KOPT-K1 (cell line): ENCODE results near the gene NXN.
"Not testable (repeated sequence)": the region's sequence is repeated elsewhere in the genome, so short reads cannot be mapped to it uniquely, and the experiment has no call there.

Experiments used
- H3K27ac ChIP-seq: fragments of 200-600 bp; sonication (generic); 2 replicates; pipeline ENCODE4 v1.5.1; 2016; ENCODE audit warnings: antibody characterized with exemption, mild to moderate bottlenecking, low read depth, low read length; ENCODE audit not compliant: poor library complexity, severe bottlenecking
- H3K36me3 ChIP-seq: fragments of 200-600 bp; sonication (generic); 2 replicates; pipeline ENCODE4 v1.5.1; 2017; ENCODE audit warnings: antibody characterized with exemption, mild to moderate bottlenecking, low read length, moderate library complexity; ENCODE audit not compliant: insufficient read depth
- H3K9me3 ChIP-seq: fragments of 200-600 bp; sonication (generic); 2 replicates; pipeline ENCODE4 v1.5.1; 2017; ENCODE audit warnings: antibody characterized with exemption, low read length, mild to moderate bottlenecking; ENCODE audit not compliant: insufficient read depth, poor library complexity, severe bottlenecking

NXN gene

DNA sequence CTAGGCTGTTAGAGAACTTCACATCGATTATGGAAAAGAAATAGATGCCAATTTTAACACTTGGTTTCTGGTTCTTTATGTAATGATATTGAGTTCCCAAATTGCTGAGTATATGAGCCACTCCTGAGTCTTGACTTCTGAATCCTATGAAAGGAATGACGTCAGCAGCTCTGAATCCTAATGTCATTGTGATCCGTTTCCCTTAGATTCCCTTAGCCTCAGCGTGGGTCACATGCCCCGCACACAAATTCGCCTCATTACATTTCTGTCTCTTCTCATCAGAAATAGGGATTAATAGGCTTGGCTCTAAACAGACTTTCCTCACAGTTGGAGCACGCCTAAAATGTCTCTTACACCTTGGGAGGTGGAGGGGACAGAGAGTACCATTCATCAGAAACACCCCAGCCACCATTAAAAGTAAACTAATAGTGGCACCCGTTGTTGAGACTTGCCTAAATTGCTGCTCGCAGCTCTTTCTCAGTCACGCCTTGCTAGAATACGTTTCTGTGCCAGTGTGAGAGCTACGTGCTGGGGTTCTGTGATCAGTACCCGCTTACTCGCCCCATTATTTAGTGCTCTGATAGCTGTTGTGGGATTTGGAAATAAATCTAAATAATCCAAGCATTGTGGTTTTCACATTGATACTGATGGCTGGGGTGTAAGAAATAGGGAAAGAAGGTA lies 190.3 kb downstream of the NXN start:
- H3K27ac ChIP-seq, result no peak overlapping the region
- H3K36me3 ChIP-seq, result peaks cover 91% of the 10 kb centered on the region
- no peaks in the 10 kb centered on the region for H3K9me3 ChIP-seq

DNA sequence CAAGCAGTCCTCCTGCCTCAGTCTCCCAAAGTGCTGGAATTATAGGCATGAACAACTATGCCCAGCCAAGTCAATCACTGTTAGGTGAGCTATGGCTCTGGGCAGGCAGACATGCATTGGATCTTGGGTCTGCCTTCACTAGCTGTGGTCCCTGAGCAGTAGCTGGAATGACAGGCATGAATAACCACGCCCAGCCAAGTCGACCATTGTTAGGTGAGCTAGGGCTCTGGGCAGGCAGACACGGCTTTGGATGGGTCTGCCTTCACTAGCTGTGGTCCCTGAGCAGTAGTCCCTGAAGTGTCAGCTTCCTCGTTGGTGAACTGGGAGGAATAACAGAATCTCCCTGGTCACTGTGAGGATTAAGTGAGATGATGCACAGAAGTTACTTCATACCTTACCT lies 191.0 kb downstream of the NXN start:
- peaks cover 95% of the 10 kb centered on the region for H3K36me3 ChIP-seq
- no peak overlapping the region for H3K27ac ChIP-seq
- H3K9me3 ChIP-seq, result no peaks in the 10 kb centered on the region

DNA sequence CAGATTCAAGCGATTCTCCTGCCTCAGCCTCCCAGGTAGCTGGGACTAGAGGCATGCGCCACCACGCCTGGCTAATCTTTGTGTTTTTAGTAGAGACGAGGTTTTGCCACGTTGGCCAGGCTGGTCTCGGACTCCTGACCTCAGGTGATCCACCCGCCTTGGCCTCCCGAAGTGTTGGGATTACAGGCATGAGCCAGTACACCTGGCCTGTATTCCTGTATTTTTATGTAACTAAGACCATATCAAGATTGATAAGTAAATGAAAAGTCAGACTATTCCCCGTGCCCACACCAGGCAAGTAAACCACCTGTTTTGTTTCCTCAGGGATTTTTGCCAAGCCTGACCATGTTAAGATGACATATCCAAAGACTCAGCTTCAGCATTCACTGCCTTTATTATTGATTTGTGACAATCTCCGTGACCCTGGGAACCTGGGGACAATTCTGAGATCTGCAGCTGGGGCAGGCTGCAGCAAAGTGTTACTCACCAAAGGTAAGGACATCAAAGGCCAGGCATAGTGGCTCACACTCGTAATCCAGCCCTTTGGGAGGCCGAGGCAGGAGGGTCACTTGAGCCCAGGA lies 191.8 kb downstream of the NXN start:
- Histone ChIP-seq H3K36me3 (peaks cover 87% of the 10 kb centered on the region), H3K9me3 (no peaks in the 10 kb centered on the region), H3K27ac (no peak overlapping the region)

DNA sequence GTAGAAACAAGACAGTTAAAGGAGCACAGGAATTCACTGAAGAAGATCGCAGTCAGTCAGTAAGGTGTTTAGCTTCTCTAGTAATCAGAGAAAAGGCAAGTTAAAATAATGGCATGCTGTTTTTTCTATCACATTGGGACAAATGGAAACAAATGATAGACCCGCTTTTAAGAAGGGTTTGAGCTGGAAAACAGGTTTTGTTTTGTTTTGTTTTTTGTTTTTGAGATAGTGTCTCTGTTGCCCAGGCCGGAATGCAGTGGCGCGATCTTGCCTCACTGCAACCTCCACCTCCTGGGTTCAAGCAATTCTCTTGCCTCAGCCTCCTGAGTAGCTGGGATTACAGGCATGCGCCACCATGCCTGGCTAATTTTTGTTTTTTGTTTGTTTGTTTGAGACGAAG lies 193.7 kb downstream of the NXN start:
- H3K36me3 ChIP-seq, result peaks cover 69% of the 10 kb centered on the region
- not testable (repeated sequence) for H3K27ac ChIP-seq, H3K9me3 ChIP-seq

DNA sequence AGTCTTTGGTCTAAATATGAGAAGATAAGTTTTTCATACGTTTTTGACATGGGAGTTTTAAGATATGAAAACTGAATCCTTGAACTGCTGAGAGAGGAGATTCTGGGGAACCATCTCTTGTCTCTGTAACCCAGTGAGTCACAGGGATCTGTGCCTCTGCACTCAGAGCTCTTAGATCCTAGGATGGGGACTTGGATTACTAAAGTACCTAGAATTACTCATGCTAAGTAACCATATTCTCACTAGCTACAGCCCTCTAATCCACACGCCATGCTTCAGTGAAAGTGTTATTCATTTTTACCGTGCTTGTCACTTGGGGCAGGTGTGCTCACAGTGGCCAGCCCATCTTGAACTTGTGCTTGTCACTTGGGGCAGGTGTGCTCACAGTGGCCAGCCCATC lies 195.4 kb downstream of the NXN start:
- peaks cover 58% of the 10 kb centered on the region for H3K36me3 ChIP-seq
- no peak overlapping the region for H3K27ac ChIP-seq
- no peaks in the 10 kb centered on the region for H3K9me3 ChIP-seq

DNA sequence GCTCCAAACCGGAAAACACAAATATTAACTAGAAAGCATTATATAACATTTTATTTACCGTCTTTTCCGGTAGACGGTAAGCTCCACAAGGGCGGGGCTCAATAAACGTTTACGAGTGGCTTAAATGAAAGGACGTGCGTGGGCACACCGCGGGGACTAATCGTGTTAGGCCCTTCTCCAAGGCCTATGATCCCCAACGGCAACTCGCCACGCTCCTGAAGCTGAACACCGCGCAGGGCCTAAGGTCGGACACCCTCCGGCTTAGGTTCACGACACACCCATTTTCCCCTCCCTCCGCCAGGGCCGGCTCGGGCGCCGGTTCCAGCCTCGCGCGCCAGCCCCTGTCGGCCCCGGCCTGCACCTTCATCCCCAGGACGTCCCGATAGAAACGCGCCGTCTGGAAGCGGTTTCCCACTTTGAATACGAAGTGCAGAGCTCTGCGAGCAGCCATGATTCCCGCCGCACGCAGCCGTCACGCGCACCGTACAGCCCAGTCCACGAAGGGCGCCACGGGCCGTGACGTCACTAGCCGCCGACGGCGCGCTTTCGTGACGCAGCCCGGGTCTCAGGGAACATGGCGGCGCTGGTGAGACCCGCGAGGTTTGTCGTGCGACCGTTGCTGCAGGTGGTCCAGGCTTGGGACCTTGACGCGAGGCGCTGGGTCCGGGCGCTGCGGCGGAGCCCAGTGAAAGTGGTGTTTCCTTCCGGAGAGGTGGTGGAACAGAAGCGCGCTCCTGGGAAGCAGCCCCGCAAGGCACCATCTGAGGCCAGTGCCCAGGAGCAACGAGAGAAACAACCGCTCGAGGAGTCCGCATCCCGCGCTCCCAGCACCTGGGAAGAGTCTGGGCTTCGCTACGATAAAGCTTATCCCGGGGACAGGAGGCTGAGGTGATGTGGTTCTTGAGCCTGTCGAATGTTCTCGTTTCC lies 197.5 kb downstream of the NXN start, which contains the start of the genes GLOD4 and MRM3:
GLOD4 (minus strand) TSS at position 476 of the 927 bp plus-strand sequence; CDS start at position 451, 25 bp downstream.
MRM3 (plus strand) TSS at position 549 of the 927 bp plus-strand sequence; CDS start at position 575, 26 bp downstream.
- Histone ChIP-seq H3K27ac (peak within 1 kb of the TSS; percentile 85), H3K36me3 (peaks cover 58% of the 10 kb centered on the region), H3K9me3 (no peaks in the 10 kb centered on the region)

DNA sequence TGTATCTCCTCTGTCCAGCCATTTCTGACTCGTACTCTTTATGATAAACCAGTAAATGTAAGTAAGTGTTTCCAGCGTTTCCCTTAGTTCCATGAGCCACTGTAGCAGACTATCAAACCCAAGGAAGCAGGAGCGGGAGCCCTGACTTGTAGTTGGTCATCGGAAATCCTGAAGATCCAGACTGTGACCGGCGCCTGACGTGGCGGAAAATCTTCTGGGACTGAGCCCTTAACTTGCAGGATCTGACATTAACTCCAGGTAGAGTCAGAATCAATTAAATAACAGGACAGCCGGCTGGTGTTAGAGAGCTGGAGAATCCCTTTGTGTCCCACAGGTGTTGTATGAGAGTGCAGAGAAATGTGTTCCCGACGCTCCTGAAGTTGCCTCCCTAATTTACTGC lies 201.5 kb downstream of the NXN start:
- Histone ChIP-seq H3K9me3 (no peaks in the 10 kb centered on the region), H3K27ac (no peak overlapping the region), H3K36me3 (peaks cover 64% of the 10 kb centered on the region)

DNA sequence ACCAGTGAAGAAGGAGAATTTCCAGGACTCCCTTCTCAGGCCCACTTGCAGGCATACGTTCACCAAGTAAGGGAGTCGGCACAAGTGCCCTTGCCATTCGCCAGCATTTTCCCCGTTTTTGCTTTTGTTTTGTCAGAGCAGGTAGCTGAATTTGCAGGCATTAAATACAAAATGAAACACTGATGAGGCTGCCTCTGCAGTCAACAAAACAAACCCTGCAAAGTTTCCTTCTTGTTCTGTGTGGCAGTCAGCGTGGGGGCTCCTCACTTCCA lies 205.3 kb downstream of the NXN start:
- H3K36me3 ChIP-seq, result peaks cover 97% of the 10 kb centered on the region

DNA sequence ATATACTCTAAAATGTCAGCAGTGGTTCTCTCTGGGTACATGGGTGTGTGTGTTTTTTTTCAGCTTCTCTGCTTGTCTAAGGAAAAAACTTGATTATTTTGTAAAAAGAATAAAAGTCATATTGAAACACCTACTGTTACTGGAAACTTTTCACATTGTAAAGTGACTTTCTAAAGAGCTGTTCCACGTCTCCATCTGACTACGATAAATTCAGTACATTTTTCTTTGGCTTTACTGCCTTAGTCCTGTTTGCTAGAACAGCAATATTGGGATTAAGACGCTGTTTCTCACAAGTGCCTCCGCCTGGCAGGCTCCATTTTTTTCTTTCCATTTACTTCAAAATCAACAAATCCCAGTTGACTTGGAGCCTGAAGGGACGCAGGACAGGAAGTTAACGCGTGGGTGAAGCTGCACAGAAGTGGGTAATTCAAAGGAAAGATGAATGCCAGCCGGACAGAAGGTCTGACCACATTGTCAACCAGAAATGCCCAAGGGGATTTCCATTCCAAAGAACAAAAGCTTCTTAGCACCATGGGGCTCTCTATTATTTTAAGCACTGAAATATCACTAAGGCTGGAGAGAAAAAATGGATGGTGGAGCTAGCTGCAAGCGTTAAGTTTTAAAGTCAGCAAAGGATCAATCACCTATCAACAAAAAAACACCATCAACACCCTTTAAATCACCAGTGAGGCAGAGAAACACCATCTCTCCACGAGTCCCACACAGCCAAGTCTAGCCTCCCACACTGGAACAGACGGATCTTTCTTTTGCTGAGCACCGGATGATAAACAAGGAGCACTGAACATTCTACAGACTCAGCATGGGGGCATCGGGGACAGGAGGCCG lies 205.9 kb downstream of the NXN start:
- Histone ChIP-seq H3K36me3 (peaks cover 98% of the 10 kb centered on the region), H3K9me3 (no peaks in the 10 kb centered on the region), H3K27ac (no peak overlapping the region)

More for the DNA sequence above, 205.3 kb downstream of the NXN start:
- H3K9me3 ChIP-seq, result no peaks in the 10 kb centered on the region
- no peak overlapping the region for H3K27ac ChIP-seq

DNA sequence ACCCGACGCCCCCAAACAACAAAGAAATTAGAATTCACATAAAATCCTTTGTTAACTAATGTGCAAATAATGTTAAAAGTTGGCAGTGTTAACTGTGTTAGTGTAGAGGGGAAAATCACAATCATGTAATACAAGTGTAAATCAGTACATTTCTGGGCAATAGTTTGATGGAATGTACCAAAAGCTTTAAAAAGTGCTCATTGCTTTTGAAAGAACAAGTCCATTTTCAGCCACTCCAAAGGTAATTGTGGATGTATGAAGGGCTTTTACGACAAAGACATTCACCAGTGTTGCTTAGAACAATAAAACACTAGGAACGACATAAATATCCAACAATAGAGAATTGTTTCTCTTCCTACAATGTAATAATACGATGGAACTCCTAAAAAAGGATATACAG lies 206.6 kb downstream of the NXN start:
- Histone ChIP-seq H3K36me3 (peaks cover 93% of the 10 kb centered on the region), H3K9me3 (no peaks in the 10 kb centered on the region), H3K27ac (no peak overlapping the region)

DNA sequence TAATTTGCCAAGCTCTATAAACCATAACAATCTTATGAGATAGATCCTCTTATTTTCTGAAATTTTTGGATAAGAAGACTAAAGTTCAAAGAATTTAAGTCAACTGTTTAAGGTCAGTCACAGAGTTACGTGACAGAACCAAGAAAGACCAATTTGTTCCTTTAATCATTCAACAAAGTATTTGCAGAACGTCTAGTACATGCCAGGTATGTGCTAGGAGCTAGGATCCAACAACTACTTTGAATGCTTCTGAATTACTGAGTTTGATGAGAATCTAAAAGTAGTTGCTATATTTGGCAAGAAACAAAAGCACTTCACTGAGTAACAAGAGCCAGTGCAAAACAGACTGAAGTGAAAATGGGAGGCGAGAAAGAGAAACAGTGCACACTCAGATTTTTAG lies 212.5 kb downstream of the NXN start:
- Histone ChIP-seq H3K9me3 (no peaks in the 10 kb centered on the region), H3K36me3 (peaks cover 86% of the 10 kb centered on the region), H3K27ac (no peak overlapping the region)

DNA sequence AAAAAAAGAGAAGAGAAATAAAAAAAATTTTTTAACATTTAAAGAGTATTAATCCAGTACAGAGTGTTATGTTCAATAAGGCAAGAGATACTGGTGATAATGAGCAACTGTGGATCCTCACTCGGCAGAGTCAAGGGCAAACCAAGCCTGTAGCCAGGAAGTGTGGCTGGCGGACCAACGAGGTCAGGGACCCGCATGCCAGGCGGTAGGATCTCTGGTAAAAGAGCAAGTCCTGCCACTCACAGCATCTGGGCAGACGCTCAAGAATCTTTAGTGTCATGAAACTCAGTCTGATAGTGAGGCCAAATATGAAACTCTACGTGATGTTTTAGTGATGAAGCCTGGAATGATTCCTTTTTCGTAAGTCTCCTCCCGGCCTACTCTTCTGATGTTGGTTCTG lies 219.2 kb downstream of the NXN start:
- Histone ChIP-seq H3K36me3 (peaks cover 89% of the 10 kb centered on the region), H3K27ac (no peak overlapping the region), H3K9me3 (no peaks in the 10 kb centered on the region)

DNA sequence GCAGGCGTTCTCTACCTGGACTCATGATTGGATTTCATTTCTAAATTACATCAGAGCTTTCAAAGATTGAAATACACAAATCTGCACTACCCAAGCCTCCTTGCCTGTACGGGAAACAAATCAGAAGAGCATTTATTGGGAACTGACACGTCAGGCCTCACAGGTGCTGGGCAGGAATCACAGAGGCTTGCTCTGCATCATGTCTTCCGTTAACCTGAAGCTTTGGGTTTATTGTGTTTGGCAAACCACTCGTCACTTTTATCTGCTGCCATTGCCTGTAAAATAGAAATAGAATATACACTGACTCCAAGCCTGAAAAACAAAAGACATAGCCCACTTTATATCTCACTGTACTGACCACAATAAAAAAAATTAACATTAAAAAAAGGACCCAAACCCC lies 219.6 kb downstream of the NXN start:
- Histone ChIP-seq H3K36me3 (peaks cover 85% of the 10 kb centered on the region), H3K27ac (no peak overlapping the region), H3K9me3 (no peaks in the 10 kb centered on the region)

DNA sequence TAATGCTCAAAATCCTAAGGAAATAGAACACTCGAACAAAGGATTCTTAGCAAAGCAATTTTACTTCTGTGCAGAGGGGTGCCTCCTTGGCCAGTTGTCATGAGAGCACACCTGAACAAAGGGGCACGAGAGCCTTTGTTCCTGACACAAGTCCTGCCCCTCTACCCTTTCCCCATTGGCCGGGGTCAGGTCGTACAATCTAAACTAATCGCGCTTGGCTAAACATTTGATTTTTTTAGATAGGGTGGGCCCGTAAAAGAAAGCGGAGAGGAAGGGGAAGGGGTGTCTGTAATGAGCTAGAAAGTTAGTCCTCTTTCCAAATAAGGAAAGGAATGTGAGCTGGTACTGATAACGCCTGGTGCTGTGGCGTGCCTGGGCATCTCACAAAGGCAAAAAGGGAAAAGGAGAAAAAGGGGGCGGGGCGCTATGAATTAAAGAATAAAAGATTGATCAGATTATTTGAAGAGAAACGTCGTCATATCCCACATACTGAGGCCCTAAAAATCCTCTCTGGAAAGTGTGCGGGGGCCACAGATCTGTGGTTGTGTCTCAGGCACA lies 223.5 kb downstream of the NXN start:
- H3K27ac ChIP-seq, H3K9me3 ChIP-seq: not testable (repeated sequence)
- H3K36me3 ChIP-seq, result peaks cover 50% of the 10 kb centered on the region
